GM19099 (cell line): ENCODE results near the gene HMGB2.

Source experiments
- POLR2A ChIP-seq: IDR thresholded peaks from 3 replicates; pipeline ENCODE4 v1.6.1; 2011; ENCODE audit warnings: low read depth; ENCODE audit not compliant: insufficient read length; ENCODE audit errors: extremely low read depth

The HMGB2 gene

DNA sequence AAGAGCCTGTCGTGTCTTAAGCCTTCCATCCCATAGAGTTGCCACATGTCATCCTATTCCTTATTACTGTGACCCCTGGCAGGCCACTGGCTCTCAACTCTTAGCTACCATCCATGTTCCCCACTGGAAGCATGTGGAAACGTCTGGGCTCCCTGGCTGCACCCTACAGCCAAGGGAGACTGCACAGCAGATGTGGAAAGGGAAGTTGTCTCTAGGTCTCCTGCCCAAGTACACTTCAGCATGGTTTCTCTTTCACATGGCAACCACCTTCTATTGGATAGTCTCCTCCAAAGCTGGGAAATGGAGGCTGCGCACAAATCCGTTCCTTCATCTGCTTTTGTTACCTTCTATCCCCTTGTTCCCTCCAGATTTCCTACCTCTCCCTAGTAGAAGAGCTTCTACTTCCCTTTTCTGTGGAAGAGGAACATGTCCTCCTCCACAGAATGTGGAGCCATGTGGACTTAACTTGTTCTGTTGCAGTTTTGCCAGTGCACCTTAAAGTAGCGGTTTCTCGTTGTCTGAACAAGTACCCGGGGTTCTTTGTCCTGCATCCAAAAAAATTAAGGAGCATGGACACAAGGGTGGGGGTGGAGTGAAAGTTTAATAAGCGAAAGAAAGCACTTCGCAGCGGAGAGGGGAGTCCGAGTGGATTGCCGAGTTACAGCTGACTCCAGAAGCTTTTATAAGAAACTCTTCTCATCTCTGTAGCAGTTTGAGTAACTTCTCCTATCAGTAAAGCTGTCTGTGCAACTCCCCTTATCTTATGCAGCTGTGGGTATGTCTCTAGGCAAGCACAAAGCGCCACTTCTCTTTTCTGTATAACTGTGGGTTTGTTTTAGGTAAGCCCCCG, 52.5 kb downstream of the HMGB2 start:
- TF ChIP-seq POLR2A: no peak
